DND-41 (cell line): ENCODE data around the gene PMIS2.

Experiments
- CTCF ChIP-seq: IDR thresholded peaks from 2 replicates; pipeline ENCODE4 v1.5.1; 2012; ENCODE audit warnings: borderline replicate concordance, low read length, moderate library complexity, mild to moderate bottlenecking; ENCODE audit not compliant: poor library complexity, severe bottlenecking; ENCODE audit errors: extremely low read depth
- EZH2 ChIP-seq: IDR thresholded peaks from 3 replicates; pipeline ENCODE4 v1.6.1; 2012; ENCODE audit warnings: borderline replicate concordance, low read depth, mild to moderate bottlenecking, moderate library complexity, low read length, inconsistent platforms; ENCODE audit not compliant: severe bottlenecking

GRCh38 chr19:35539850-35540249 is 46.1 kb upstream of the PMIS2 start:
- TF ChIP-seq CTCF (no peak), EZH2 (no peak)
